ENCODE data around the gene SPTLC1. TPM values are rescaled to one million over a fixed set of nuclear protein-coding genes. Genes with fewer than 3 reads are reported as not detected.
"Not testable (repeated sequence)": the region's sequence is repeated elsewhere in the genome, so short reads cannot be mapped to it uniquely, and the experiment has no call there.

SPTLC1 gene
- polyA plus RNA-seq, 1 donor from 2014 or later = 74.8 TPM

DNA sequence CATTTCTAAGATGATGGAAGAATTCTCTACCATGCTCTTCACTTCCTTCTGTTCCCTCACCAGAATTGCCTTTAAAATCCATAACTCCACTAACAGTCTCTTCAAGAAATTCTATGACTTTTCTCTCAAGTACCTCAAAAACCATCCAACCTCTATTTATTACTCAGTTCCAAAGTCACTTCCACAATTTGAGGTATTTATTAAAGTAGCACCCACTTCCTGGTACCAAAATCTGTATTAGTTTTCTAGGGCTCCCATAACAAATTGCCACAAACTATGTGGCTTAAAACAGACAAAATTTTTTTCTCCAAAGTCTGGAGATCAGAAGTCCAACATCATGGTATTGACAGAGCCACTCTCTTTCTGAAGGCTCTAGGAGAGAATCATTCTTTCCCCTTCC is 4.9 kb upstream of the SPTLC1 start:
- Histone ChIP-seq H3K27me3 (ENCODE audit: insufficient read depth, low read depth, low read length) (no peaks in the 10 kb centered on the region), H3F3A (ENCODE audit: insufficient read depth, low read length, poor library complexity, severe bottlenecking) (no peaks in the 10 kb centered on the region), H3K9ac (ENCODE audit: low read length) (no peak overlapping the region), H3K4me2 (ENCODE audit: low read length) (no peak overlapping the region), H3K36me3 (ENCODE audit: insufficient read depth, low read length) (no peaks in the 10 kb centered on the region), H3K9me2 (ENCODE audit: insufficient read depth, low read length) (no peaks in the 10 kb centered on the region), H3K79me2 (replicated peaks; ENCODE audit: insufficient read depth, low read length) (no peaks in the 10 kb centered on the region), H3K4me3 (ENCODE audit: low read length) (no peak overlapping the region), H2AFZ (ENCODE audit: low read depth, low read length) (no peak overlapping the region), H3K9me3 (ENCODE audit: low read length) (no peaks in the 10 kb centered on the region), H3K27ac (ENCODE audit: low read length) (no peak overlapping the region), H4K20me1 (ENCODE audit: insufficient read depth) (no peaks in the 10 kb centered on the region)
- TF ChIP-seq MXI1 (conservative IDR thresholded peaks at IDR 0.05; ENCODE audit: poor library complexity, severe bottlenecking) = no peak
- no peak for TF ChIP-seq EZH2 (IDR thresholded peaks at IDR 0.05; ENCODE audit: borderline replicate concordance, insufficient read depth, low read length, poor library complexity, severe bottlenecking)
- no peak for TF ChIP-seq EP300 (conservative IDR thresholded peaks at IDR 0.05; ENCODE audit: poor library complexity, severe bottlenecking)
- no peak for TF ChIP-seq TAF1 (IDR thresholded peaks at IDR 0.05; ENCODE audit: low read depth)
- TF ChIP-seq SMC3 (conservative IDR thresholded peaks at IDR 0.05; ENCODE audit: poor library complexity) = no peak
- TF ChIP-seq, protein P1, sequence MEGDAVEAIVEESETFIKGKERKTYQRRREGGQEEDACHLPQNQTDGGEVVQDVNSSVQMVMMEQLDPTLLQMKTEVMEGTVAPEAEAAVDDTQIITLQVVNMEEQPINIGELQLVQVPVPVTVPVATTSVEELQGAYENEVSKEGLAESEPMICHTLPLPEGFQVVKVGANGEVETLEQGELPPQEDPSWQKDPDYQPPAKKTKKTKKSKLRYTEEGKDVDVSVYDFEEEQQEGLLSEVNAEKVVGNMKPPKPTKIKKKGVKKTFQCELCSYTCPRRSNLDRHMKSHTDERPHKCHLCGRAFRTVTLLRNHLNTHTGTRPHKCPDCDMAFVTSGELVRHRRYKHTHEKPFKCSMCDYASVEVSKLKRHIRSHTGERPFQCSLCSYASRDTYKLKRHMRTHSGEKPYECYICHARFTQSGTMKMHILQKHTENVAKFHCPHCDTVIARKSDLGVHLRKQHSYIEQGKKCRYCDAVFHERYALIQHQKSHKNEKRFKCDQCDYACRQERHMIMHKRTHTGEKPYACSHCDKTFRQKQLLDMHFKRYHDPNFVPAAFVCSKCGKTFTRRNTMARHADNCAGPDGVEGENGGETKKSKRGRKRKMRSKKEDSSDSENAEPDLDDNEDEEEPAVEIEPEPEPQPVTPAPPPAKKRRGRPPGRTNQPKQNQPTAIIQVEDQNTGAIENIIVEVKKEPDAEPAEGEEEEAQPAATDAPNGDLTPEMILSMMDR (IDR thresholded peaks at IDR 0.05; ENCODE audit: poor library complexity, severe bottlenecking) = no peak

DNA sequence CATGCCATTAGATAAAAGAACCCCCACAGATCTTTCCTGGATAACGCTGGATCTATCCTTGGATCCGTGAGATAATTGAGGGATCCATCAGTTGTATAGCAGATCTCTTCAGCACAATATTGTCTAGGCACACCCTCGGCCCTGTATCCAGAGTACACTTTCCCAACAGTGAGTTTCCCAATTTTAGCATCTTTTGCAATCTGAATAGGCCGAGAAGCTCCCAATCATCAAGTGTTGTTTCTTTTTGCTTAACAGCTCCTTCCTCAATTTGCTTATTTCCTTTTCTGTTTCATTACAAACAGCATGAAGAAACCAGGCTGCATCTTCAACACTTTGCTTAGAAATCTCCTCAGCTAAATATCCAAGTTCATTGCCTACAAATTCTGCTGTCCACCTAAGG is 4.4 kb upstream of the SPTLC1 start:
- H3K79me2 ChIP-seq (replicated peaks; ENCODE audit: insufficient read depth, low read length) = peaks cover 5% of the 10 kb centered on the region
- no peak overlapping the region for H3K4me2 ChIP-seq (ENCODE audit: low read length)
- H3K9me2 ChIP-seq (ENCODE audit: insufficient read depth, low read length) = no peaks in the 10 kb centered on the region
- H3K4me3 ChIP-seq (ENCODE audit: low read length) = no peak overlapping the region
- no peak overlapping the region for H2AFZ ChIP-seq (ENCODE audit: low read depth, low read length)
- H3K27me3 ChIP-seq (ENCODE audit: insufficient read depth, low read depth, low read length) = no peaks in the 10 kb centered on the region
- H3K9me3 ChIP-seq (ENCODE audit: low read length) = no peaks in the 10 kb centered on the region
- no peaks in the 10 kb centered on the region for H4K20me1 ChIP-seq (ENCODE audit: insufficient read depth)
- no peak overlapping the region for H3K9ac ChIP-seq (ENCODE audit: low read length)
- H3F3A ChIP-seq (ENCODE audit: insufficient read depth, low read length, poor library complexity, severe bottlenecking) = no peaks in the 10 kb centered on the region
- no peak overlapping the region for H3K27ac ChIP-seq (ENCODE audit: low read length)
- TF ChIP-seq EP300 (conservative IDR thresholded peaks at IDR 0.05; ENCODE audit: poor library complexity, severe bottlenecking) (no peak), SMC3 (conservative IDR thresholded peaks at IDR 0.05; ENCODE audit: poor library complexity) (no peak), POLR2AphosphoS5 (IDR thresholded peaks at IDR 0.05) (no peak), MXI1 (conservative IDR thresholded peaks at IDR 0.05; ENCODE audit: poor library complexity, severe bottlenecking) (no peak), RAD21 (conservative IDR thresholded peaks at IDR 0.05) (no peak)
- TF ChIP-seq, protein P2, sequence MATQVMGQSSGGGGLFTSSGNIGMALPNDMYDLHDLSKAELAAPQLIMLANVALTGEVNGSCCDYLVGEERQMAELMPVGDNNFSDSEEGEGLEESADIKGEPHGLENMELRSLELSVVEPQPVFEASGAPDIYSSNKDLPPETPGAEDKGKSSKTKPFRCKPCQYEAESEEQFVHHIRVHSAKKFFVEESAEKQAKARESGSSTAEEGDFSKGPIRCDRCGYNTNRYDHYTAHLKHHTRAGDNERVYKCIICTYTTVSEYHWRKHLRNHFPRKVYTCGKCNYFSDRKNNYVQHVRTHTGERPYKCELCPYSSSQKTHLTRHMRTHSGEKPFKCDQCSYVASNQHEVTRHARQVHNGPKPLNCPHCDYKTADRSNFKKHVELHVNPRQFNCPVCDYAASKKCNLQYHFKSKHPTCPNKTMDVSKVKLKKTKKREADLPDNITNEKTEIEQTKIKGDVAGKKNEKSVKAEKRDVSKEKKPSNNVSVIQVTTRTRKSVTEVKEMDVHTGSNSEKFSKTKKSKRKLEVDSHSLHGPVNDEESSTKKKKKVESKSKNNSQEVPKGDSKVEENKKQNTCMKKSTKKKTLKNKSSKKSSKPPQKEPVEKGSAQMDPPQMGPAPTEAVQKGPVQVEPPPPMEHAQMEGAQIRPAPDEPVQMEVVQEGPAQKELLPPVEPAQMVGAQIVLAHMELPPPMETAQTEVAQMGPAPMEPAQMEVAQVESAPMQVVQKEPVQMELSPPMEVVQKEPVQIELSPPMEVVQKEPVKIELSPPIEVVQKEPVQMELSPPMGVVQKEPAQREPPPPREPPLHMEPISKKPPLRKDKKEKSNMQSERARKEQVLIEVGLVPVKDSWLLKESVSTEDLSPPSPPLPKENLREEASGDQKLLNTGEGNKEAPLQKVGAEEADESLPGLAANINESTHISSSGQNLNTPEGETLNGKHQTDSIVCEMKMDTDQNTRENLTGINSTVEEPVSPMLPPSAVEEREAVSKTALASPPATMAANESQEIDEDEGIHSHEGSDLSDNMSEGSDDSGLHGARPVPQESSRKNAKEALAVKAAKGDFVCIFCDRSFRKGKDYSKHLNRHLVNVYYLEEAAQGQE (IDR thresholded peaks at IDR 0.05; ENCODE audit: borderline replicate concordance) = no peak
- no peaks in the 10 kb centered on the region for H3K36me3 ChIP-seq (ENCODE audit: insufficient read depth, low read length)

DNA sequence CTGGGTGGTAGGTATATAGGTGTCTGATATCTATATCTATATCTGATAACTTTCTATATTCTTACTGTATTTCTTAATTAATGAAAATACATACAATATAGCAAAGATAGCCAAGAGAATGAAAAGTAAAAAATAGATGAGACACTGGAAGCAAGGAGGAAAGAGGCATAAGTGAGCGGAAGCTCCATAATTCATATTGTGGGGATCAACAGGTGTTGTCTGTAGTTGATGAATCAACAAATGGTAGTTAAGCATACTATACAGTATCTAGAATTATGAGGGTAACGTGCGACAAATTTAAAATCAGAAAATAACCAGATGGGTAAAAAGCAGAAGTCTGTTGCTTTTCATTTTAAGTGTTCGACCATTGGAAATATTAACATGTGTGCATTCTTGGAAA is 7.1 kb downstream of the SPTLC1 start:
- Histone ChIP-seq H3K9me2 (ENCODE audit: insufficient read depth, low read length) (no peaks in the 10 kb centered on the region), H3K79me2 (replicated peaks; ENCODE audit: insufficient read depth, low read length) (peaks cover 20% of the 10 kb centered on the region), H3K36me3 (ENCODE audit: insufficient read depth, low read length) (peaks cover 4% of the 10 kb centered on the region), H2AFZ (ENCODE audit: low read depth, low read length) (no peak overlapping the region), H4K20me1 (ENCODE audit: insufficient read depth) (no peaks in the 10 kb centered on the region), H3K27me3 (ENCODE audit: insufficient read depth, low read depth, low read length) (no peaks in the 10 kb centered on the region), H3K27ac (ENCODE audit: low read length) (no peak overlapping the region), H3K4me2 (ENCODE audit: low read length) (no peak overlapping the region), H3K4me3 (ENCODE audit: low read length) (no peak overlapping the region), H3K9me3 (ENCODE audit: low read length) (no peaks in the 10 kb centered on the region), H3F3A (ENCODE audit: insufficient read depth, low read length, poor library complexity, severe bottlenecking) (no peaks in the 10 kb centered on the region), H3K9ac (ENCODE audit: low read length) (no peak overlapping the region)
- TF ChIP-seq POLR2AphosphoS5 (IDR thresholded peaks at IDR 0.05) (no peak), EZH2 (IDR thresholded peaks at IDR 0.05; ENCODE audit: borderline replicate concordance, insufficient read depth, low read length, poor library complexity, severe bottlenecking) (no peak)
- TF ChIP-seq, protein P1 (IDR thresholded peaks at IDR 0.05; ENCODE audit: poor library complexity, severe bottlenecking) = no peak

DNA sequence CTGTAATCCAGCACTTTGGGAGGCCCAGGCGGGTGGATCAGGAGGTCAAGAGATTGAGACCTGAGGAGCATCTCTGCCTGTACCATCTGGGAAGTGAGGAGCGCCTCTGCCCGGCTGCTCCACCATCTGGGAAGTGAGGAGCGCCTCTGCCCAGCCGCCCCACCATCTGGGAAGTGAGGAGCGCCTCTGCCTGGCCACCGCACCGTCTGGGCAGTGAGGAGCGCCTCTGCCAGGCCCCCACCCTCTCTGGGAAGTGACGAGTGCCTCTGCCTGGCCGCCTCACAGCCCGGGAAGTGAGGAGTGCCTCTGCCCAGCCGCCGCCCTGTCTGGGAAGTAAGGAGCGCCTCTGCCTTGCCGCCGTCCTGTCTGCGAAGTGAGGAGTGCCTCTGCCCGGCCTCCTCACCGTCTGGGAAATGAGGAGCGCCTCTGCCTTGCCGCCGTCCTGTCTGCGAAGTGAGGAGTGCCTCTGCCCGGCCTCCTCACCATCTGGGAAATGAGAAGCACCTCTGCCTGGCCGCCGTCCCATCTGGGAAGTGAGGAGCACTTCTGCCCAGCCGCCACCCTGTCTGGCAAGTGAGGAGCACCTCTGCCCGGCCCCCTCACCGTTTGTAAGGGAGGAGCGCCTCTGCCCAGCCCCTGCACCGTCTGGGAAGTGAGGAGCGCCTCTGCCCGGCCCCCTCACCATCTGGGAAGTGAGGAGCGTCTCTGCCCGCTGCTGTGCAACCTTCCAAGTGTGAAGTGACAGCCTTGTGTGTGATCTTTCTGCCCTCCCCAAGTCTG is 9.6 kb downstream of the SPTLC1 start:
- not testable (repeated sequence) for H3K79me2 ChIP-seq (replicated peaks; ENCODE audit: insufficient read depth, low read length); H3K4me3 ChIP-seq (ENCODE audit: low read length); H3K36me3 ChIP-seq (ENCODE audit: insufficient read depth, low read length); H3K9me2 ChIP-seq (ENCODE audit: insufficient read depth, low read length); H2AFZ ChIP-seq (ENCODE audit: low read depth, low read length); H3K4me2 ChIP-seq (ENCODE audit: low read length); H3K9ac ChIP-seq (ENCODE audit: low read length); H3F3A ChIP-seq (ENCODE audit: insufficient read depth, low read length, poor library complexity, severe bottlenecking); H3K9me3 ChIP-seq (ENCODE audit: low read length); H3K27ac ChIP-seq (ENCODE audit: low read length); H3K27me3 ChIP-seq (ENCODE audit: insufficient read depth, low read depth, low read length); H4K20me1 ChIP-seq (ENCODE audit: insufficient read depth)
